HG03103 (cell line): ENCODE results near the gene EXOC6B.
"Not testable (repeated sequence)": the region's sequence is repeated elsewhere in the genome, so short reads cannot be mapped to it uniquely, and the experiment has no call there.

Experiments
- ATAC-seq: cut with Tn5 transposase; IDR thresholded peaks from one replicate; pipeline ENCODE4 v1.9.1; 2021; ENCODE audit warnings: low read depth; ENCODE audit not compliant: unreplicated experiment

Gene EXOC6B

DNA sequence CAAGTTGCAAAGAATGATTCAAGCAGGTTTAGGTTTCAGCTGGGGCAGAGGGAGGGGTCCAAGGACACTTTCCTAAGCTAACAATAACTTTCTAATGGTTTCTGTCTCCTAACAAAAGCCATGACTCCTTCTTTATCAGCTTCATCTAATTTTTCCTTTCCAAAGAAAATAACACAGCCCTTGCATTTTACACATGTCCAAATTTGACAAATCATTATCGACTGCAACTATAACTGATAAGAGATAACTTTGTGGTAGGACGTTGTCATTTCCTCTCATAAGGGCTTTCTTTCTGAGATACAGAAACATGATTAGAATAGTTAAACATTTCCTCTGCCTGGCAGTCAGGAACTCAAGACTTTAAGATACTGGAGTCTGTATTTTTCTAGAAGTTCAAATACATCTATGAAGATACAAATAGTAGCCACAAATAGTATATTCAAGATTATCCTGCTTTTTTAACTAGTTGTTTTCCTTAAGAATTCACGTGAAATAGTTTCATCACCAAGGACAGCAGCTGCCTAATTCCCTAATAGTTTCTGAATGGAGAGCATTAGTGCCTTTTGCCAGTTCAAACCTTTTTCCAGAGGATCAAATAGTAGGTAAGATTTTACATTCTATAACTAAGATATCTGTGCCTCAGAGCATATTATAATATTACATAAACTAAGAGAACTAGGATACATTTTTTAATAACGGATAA is 263.2 kb downstream of the EXOC6B start:
- no peak for ATAC-seq

DNA sequence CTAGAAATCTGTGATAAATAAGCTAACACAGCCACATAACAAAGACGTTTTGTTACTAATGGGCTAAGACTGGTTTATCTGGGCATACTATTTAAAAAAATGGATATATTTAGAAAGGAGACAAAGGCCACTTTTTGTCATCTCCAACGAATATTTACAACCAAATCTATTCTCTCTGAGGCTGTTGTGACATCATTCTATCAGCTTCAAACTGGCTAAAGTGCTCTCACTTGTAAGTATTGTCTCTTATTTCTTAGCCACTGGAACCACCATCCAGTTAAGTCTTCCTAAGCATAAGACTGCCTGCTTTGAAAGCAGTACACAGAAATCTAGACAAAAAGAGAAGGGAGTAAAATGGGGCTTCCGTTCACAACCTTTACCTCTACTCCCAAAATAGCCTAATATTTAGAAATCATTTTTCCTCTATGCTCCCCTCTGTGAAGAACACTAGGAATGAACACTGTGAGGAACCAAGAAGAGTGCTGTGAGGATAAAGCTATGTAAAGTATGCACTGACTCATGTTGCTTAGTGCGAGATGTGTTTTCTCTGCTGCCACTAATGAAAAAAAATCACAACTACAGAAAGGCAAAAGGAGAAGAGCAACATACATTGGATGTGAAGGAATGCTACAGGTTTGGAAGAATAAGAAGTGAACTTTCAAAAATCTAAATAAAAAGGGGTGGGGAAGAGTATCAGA is 264.1 kb downstream of the EXOC6B start:
- no peak for ATAC-seq

DNA sequence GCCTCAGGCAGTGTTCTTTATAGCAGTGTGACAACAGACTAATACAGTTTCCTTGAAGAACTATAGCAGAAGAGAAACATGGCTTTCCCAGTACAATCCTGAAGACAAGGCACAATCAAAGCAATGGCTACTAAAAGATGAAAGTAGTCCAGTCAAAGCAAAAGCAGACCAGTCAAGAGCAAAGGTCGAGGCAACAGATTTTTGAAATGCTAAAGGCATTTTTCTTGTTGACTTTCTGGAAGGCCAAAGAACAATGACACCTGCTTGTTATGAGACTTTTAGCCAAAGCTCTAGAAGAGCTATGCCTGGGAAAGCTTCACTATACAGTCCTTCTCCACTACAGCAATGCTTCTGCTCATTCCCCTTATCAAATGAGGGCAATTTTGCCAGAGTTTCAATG is 269.9 kb downstream of the EXOC6B start:
- no peak for ATAC-seq

DNA sequence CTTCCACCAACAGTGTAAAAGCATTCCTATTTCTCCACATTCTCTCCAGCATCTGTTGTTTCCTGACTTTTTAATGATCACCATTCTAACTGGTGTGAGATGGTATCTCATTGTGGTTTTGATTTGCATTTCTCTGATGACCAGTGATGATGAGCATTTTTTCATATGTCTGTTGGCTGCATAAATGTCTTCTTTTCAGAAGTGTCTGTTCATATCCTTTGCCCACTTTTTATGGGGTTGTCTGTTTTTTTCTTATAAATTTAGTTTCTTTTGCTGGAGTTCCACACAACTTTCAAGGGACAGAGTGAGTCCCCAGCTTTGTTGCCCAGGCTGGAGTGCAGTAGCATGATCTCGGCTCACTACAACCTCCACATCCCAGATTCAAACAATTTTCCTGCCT is 270.5 kb downstream of the EXOC6B start:
- ATAC-seq, result not testable (repeated sequence)

DNA sequence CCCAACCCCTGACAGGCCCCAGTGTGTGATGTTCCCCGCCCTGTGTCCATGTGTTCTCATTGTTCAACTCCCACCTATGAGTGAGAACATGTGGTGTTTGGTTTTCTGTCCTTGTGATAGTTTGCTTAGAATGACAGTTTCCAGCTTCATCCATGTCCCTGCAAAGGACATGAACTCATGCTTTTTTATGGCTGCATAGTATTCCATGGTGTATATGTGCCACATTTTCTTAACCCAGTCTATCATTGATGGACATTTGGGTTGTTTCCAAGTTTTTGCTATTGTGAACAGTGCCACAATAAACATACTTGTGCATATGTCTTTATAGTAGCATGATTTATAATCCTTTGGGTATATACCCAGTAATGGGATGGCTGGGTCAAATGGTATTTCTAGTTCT is 270.9 kb downstream of the EXOC6B start:
- ATAC-seq, result not testable (repeated sequence)

DNA sequence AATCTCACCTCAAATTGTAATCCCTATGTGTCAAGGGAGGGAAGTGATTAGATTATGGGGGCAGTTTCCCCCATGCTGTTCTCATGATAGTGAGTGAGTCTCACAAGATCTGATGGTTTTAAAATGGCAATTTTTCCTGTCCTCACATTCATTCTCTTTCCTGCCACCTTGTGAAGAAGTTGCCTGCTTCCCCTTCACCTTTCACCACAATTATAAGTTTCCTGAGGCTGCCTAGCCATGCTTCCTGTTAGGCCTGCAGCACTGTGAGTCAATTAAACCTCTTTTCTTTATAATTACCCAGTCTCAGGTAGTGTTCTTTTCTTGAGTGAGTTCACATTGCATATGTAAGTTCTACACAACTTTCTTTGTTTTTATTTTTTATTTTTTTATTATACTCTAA is 271.5 kb downstream of the EXOC6B start:
- ATAC-seq, result no peak

DNA sequence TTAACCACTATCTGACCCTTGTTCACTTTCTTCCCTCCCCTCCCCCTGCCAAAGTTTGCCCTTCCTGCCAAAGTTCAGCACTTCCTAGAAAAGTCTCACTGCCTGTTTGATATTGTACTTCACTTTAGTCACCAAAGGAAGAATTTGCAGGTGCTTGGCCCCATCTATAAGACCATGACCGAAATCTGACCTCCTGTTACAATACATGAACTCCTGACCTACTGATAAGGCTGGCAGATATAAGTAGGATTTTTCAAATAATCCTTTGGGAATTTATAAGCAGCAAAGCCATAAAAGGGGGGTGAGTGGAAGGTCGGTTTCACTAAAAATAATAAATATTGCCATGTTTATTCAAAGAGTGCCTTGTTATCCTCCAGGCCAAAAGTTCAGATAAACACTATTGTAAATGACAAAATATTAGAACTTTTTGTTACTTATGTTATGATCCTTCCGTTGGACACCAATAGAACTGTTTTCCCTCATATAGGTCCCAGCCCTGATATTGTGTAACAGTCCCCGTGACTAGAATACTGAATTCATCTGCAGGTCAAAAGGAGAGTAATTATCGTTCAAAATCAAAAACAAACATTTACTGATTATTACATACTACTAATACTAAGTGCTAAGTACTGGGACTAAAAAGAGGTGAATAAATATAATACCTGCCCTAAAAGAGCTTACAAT is 277.6 kb downstream of the EXOC6B start:
- ATAC-seq, result no peak

DNA sequence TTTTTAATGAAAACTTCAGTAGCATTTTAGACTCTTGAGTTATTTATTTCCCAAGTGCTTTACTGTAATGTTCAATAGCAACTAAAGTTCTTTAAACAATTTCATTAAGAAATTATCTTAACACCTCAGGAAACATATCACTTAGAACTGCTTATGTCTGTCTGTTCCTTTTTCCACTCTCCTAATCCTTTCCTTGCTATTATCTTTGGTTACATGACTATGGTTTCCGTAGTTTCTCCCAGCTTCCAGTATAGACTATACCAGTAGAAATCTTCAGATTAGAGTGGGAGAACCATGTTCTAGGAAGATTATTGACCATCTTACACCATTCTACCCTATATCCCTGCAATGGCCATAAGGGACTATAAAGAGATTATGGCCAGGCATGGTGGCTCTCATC is 280.0 kb downstream of the EXOC6B start:
- ATAC-seq, result no peak

DNA sequence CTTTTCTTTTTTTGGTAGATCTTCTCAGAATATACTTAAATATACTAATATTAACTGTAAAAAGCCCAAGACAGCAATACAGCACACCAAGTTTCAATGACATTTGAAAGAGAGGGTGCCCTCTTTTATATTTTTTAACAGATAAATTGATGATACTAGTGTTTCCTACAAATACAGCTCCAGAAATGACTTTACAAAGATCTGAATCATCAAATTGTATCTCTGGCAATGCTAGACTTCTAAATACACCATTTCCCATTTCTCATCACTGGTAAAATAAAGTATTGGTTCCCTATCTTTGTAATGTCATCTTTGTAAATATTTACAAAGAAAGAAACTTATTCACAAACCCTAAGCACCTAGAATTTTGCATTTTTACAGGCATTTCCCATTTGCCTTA is 281.3 kb downstream of the EXOC6B start:
- no peak for ATAC-seq

DNA sequence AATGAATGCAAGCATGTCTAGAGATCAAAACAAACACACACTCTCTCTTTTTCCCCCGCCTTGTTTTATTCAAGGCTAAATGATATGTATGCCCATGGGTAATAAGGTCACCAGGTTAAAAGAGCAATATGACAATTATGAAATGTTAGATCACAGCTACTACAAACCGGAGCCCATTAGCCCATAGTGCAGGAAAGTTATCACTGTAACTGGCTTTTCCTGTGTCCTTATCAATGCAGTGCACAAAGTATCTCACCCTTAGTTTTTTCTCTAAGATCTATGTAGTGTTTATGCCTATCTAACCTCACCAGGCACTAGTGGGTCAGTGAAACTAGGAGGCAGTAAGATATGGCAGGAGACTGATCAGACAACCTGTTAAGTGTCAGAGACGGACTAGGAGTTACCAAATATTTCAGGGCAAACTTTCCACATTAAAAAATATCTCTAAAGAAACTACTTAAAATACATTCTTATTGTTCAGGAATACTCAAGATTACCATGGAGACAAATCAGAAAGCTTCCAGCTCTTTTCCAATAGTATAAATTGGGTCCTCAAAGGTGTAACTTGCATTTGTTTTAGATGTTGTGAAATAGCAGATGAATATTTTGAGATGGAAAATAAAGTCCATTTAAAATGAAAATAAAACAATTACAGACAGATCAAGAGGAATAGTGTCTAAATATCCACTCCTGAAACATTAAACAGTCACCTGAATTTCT is 282.2 kb downstream of the EXOC6B start:
- ATAC-seq, result no peak

DNA sequence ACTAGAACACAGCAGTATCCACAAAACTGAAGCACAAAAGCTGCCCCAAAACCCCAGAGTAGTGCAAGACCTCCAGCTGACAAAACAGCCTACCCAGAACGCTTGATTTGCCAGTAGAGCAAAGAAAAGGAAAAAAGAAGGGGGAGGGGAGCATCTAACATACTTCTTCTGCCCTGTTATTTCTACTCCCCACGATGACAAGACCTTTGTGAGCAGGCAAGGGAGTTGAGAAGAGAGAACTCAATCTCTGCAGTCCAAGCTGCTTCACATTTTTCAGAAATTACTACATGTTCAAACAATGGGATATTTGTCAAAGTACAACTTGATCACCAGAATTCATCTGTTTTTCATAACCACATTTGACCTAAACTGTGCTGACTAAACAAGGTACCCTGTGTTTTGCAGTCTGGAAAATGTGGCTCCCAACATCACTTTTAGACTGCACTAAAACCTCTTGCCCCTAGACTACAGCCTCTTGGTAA is 286.7 kb downstream of the EXOC6B start:
- no peak for ATAC-seq

DNA sequence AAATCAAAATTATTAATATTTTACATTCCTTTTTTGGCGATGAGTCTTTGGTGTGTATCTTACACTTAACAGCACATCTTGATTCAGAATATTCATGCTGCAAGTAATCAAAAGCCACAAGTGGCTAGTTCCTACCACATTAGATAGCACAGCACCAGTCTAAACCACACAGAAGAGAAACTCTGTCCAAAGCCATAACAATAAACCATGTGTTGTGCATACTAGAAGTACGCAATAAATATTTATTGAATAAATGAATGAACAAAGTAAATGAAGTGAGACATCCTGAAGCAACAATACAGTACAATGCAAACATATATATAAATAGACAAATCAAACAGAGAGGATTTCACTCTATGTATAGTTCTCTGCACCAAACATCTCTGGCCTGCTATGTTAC is 287.3 kb downstream of the EXOC6B start:
- no peak for ATAC-seq

DNA sequence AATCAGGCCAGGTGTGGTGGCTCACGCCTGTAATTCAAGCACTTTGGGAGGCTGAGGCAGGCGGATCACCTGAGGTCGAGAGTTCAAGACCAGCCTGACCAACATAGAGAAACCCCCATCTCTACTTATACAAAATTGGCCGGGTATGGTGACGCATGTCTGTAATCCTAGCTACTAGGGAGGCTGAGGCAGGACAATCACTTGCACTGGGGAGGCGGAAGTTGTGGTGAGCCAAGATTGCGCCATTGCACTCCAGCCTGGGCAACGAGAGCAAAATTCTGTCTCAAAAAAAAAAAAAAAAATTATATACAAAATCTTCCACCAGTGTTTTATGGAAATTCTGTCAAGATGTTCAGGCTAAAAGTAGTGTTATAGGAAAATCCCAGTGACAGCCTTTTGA is 290.2 kb downstream of the EXOC6B start:
- ATAC-seq, result not testable (repeated sequence)

DNA sequence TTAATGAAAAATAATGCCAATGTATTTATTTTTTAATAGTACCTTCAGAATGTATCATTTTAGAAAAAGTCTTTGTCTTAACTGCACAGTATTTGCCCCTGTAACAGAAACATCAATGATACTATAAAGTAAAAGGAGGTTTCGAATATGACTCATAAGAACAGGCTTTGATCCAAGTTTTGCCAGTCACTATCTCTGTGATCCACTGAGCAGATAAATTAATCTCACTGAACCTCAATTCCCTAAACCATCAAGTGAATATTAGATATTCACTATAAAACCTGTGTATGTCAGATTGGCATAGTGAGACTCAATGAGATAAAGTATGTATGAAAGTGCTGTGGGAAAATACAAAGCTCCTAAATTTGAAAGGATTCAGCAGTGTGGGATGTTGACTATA is 292.1 kb downstream of the EXOC6B start:
- ATAC-seq, result no peak

DNA sequence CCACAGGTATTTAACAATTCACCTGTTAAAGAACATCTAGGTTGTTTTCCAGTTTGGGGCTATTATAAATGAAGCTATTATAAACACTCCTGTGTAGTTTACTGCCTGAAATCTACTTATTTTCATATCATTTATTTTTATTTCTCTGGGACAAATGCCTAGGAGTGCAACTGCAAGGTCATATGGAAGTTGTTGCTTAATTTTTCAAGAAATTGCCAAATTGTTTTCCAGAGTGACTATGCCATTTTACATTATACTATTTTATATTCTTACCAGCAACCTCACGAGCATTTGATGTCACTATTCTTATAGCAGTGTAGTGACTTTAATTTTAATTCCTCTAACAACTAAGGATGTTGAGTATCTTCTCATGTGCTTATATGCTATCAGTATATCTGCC is 298.4 kb downstream of the EXOC6B start:
- no peak for ATAC-seq

DNA sequence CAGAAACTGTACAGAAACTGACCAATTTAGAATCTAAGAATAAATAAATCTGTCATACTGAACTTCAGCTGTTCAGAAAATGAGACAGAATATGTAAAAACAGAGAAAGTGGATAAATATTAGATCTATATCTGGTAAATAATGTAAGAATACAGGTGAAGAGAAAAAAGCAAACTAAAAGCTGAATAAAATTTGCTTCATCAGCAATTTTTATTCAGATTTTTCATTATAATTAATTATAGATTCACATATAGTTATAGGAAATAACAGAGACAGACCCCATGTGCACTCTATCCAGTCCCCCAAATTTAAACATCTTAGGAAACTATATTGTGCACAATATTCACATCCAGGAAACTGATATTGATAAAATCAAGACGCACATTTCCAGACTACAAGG is 299.2 kb downstream of the EXOC6B start:
- no peak for ATAC-seq

DNA sequence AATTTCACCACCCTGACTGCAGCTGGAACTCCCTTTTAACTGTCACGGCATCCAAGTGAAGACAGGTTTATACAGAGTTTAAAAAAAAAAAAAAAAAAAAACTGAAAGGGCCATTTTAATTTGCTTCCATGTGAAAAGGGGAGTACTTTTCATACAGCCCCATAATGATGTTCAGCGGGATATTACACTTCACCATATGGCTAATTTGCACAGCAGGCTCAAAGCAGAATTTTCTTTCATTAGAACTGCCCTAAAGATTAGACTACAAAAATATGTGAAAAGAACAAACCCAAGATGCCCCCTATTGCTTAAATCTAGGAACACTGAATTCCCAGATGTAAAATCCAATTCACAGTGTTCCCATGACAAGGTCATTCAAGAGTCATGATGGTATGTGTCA is 301.8 kb downstream of the EXOC6B start:
- ATAC-seq, result no peak

DNA sequence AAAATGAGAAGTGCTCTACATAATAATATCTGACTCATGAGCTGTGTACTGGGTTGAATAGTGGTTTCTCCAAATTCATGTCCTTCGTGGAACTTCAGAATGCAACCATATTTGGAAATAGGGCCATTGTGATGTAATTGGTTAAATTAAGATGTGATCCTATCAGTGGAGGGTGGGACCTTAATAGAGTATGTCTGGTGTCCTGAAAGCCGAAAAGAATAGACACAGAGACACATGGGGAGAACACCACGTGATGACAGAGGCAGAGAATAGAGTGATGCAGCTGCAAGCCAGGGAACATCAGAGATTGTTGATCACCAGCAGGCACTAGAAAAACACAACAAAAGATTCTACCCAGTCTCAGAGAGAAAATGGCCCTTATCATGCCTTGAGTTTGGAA is 310.1 kb downstream of the EXOC6B start:
- no peak for ATAC-seq

DNA sequence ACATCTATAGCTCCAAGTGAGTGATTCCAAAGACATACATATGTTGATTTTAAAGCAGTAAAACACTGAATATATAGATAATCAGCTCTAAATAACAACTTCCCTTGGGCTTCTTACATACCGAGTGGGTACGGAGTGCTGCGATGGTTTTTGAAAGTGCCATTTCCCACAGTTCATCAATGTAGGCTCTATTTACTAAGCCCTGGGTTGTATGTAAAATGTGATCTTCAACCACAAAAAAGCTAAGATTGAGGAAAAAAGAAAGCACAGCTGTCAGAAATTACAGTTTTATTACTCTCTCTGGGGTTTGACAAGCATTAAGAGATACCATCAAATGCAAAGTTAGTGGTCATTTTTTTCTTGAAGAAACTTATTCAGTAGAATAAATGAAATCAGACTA is 312.8 kb downstream of the EXOC6B start:
- ATAC-seq, result no peak

DNA sequence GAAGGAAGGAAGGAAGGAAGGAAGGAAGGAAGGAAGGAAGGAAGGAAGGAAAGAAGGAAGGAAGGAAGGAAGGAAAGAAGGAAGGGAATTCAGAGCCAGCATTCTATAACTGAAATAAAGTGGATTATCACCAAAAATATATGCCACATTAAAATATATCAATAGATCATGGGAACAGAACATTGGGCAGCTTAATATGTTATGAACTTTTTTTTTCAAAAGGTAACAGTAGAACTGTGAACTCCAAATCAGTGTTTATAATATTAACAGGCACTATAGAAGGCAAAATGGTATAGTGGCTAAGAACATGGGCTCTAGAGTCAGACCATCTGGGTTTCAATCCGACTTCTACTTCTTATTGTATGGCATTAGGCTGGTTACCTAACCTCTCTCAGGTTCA is 313.5 kb downstream of the EXOC6B start:
- ATAC-seq, result no peak

DNA sequence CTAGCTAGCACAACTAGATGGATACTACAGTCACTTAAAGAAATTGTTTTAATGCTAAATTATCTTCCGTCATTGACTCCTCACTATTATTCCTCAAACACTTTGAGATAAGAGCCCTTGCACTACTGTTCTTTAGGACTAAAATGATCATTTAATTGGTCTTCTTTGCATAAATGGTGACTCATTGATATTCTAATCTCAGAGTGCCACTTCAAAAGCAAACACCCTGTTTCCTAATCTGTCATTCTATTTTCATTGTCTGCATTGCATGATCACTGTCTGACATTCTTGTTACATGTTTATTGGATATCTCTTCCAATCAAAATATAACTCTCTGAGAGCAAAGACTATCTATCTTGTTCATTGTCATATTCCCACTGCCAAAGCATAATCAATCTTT is 313.9 kb downstream of the EXOC6B start:
- ATAC-seq, result no peak
